HepG2 (cell line): ENCODE measurements around the gene CSNK1D. TPM values are rescaled to one million over a fixed set of nuclear protein-coding genes. Genes with fewer than 3 reads are reported as not detected.

Source experiments
- HDAC2 ChIP-seq: sonication (generic); formaldehyde crosslinking; IDR thresholded peaks from 2 replicates; pipeline ENCODE4 v1.4.0; 2020; ENCODE audit warnings: missing genetic modification reagents
- IRF2 ChIP-seq: IDR thresholded peaks from 2 replicates; pipeline ENCODE4 v1.6.1; 2018; ENCODE audit warnings: missing genetic modification reagents, missing compliant biosample characterization
- NR2F1 ChIP-seq, 2 experiments: fragments of 450-650 bp in 1 of 2; formaldehyde crosslinking in 1 of 2; IDR thresholded peaks; 2 replicates each; pipeline versions ENCODE4 v1.5.0 to v1.6.1; 2016 to 2020; ENCODE audit warnings: mild to moderate bottlenecking in 1 of 2, missing compliant biosample characterization in 1 of 2, missing genetic modification reagents in 1 of 2, moderate library complexity in 1 of 2
- RBFOX2 ChIP-seq: fragments of 200-400 bp; formaldehyde crosslinking; IDR thresholded peaks from 2 replicates; pipeline ENCODE4 v1.6.1; 2017; ENCODE audit warnings: low read depth, mild to moderate bottlenecking, low read length
- SCMH1 ChIP-seq: sonication (generic); formaldehyde crosslinking; IDR thresholded peaks from 2 replicates; pipeline ENCODE4 v1.9.0; 2021; ENCODE audit warnings: missing genetic modification reagents, mild to moderate bottlenecking, borderline replicate concordance
- SOX5 ChIP-seq: IDR thresholded peaks from 2 replicates; pipeline ENCODE4 v1.6.1; 2016; ENCODE audit warnings: borderline replicate concordance
- UBTF ChIP-seq: sonication (generic); formaldehyde crosslinking; IDR thresholded peaks from 2 replicates; pipeline ENCODE4 v1.4.0; 2020; ENCODE audit warnings: mild to moderate bottlenecking, missing genetic modification reagents
- YEATS2 ChIP-seq: sonication (generic); formaldehyde crosslinking; IDR thresholded peaks from 2 replicates; pipeline ENCODE4 v1.4.0; 2020; ENCODE audit warnings: missing genetic modification reagents, borderline replicate concordance
- ZFAT ChIP-seq: sonication (generic); formaldehyde crosslinking; conservative IDR thresholded peaks from 2 replicates; pipeline ENCODE4 v1.8.1; 2023; ENCODE audit warnings: missing genetic modification reagents, inconsistent platforms
- ZNF383 ChIP-seq: sonication (generic); formaldehyde crosslinking; IDR thresholded peaks from 2 replicates; pipeline ENCODE4 v1.4.0; 2020; ENCODE audit warnings: missing genetic modification reagents, mild to moderate bottlenecking, borderline replicate concordance
- ZNF598 ChIP-seq: sonication (generic); formaldehyde crosslinking; IDR thresholded peaks from 2 replicates; pipeline ENCODE4 v1.5.1; 2020; ENCODE audit warnings: mild to moderate bottlenecking, missing genetic modification reagents, borderline replicate concordance
- ZNF670 ChIP-seq: sonication (generic); formaldehyde crosslinking; IDR thresholded peaks from 2 replicates; pipeline ENCODE4 v1.8.0; 2022; ENCODE audit warnings: mild to moderate bottlenecking, missing genetic modification reagents, borderline replicate concordance
- polyA plus RNA-seq, 8 experiments: library from polyadenylated mRNA; depleted of rRNA in 3 of 8; stranded (reverse) in 7 of 8; unstranded in 1 of 8; fragments of >200 nt; fragmentation: Illumina TruSeq in 4 of 8; extraction: Trizol in 4 of 8; gene quantifications; 2 replicates each; pipeline versions ENCODE4 v1.2.1 to v1.2.3, GENCODE V29; 2011 to 2016; ENCODE audit warnings: low read depth in 4 of 8, missing spikeins in 1 of 8, mixed read lengths in 1 of 8; ENCODE audit not compliant: insufficient read depth in 1 of 8
- total RNA-seq, 5 experiments: library from RNA; depleted of rRNA; stranded (reverse); fragments of >200 nt; fragmentation: Illumina TruSeq; extraction: Trizol; gene quantifications; 2 replicates each; pipeline ENCODE4 v1.2.3, GENCODE V29; 2016; ENCODE audit warnings: low read depth in 1 of 5
- TF ChIP-seq, protein P1 (sequence below): sonication (generic); formaldehyde crosslinking; IDR thresholded peaks from 2 replicates; pipeline ENCODE4 v1.9.0; 2021; ENCODE audit warnings: mild to moderate bottlenecking, missing genetic modification reagents

The CSNK1D gene
- total and polyA plus RNA-seq, 2 of the 13 experiments (the other 11 are each of a cell fraction or from before 2014, with no cell fraction given), result 31.5 to 128 TPM

DNA sequence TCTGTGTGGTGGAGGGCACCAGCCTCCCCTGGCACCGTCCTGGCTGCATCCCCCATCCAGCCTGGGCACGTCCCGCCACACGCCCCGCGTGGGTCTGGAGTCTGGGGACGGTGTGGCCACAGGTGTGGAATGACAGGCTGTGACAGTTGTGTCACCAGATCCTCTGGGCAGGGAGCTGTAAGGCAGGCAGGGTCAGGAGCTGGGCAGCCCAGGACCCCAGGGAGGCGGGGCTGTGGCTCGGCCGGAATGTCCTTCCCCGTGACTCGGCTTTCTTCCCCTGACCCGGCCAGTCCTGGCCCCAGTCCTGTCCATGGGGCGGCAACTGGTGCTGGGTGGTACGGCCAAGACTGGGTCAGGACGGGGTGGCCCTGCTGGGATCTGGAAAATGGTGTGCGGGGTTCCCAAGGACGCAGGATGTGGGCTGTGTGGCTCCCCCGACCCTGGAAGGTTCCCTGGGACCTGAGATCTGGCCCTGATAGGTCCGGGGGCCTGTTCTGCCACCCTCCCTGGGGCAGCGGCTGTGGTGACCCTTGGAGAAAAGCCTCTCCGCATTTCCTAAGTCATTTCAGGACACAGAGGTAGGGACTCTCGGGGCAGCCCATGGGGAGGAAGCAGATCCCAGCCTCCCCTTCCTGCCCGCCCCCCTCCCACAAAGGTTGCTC, 48.0 kb downstream of the CSNK1D start (continued):
- TF ChIP-seq, protein P1, sequence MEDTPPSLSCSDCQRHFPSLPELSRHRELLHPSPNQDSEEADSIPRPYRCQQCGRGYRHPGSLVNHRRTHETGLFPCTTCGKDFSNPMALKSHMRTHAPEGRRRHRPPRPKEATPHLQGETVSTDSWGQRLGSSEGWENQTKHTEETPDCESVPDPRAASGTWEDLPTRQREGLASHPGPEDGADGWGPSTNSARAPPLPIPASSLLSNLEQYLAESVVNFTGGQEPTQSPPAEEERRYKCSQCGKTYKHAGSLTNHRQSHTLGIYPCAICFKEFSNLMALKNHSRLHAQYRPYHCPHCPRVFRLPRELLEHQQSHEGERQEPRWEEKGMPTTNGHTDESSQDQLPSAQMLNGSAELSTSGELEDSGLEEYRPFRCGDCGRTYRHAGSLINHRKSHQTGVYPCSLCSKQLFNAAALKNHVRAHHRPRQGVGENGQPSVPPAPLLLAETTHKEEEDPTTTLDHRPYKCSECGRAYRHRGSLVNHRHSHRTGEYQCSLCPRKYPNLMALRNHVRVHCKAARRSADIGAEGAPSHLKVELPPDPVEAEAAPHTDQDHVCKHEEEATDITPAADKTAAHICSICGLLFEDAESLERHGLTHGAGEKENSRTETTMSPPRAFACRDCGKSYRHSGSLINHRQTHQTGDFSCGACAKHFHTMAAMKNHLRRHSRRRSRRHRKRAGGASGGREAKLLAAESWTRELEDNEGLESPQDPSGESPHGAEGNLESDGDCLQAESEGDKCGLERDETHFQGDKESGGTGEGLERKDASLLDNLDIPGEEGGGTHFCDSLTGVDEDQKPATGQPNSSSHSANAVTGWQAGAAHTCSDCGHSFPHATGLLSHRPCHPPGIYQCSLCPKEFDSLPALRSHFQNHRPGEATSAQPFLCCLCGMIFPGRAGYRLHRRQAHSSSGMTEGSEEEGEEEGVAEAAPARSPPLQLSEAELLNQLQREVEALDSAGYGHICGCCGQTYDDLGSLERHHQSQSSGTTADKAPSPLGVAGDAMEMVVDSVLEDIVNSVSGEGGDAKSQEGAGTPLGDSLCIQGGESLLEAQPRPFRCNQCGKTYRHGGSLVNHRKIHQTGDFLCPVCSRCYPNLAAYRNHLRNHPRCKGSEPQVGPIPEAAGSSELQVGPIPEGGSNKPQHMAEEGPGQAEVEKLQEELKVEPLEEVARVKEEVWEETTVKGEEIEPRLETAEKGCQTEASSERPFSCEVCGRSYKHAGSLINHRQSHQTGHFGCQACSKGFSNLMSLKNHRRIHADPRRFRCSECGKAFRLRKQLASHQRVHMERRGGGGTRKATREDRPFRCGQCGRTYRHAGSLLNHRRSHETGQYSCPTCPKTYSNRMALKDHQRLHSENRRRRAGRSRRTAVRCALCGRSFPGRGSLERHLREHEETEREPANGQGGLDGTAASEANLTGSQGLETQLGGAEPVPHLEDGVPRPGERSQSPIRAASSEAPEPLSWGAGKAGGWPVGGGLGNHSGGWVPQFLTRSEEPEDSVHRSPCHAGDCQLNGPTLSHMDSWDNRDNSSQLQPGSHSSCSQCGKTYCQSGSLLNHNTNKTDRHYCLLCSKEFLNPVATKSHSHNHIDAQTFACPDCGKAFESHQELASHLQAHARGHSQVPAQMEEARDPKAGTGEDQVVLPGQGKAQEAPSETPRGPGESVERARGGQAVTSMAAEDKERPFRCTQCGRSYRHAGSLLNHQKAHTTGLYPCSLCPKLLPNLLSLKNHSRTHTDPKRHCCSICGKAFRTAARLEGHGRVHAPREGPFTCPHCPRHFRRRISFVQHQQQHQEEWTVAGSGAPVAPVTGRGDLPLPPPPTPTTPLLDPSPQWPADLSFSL (CRISPR knock-in tag), result no peak
- TF ChIP-seq ZFAT (no peak), ZNF670 (CRISPR knock-in tag) (no peak), HDAC2 (CRISPR knock-in tag) (peak; percentile 61; the same call in 1 of the 2 replicates), ZNF383 (CRISPR knock-in tag) (no peak), RBFOX2 (peak; percentile 47; the same call in 1 of the 2 replicates), NR2F1 (CRISPR knock-in tag; IDR thresholded peaks at IDR 0.05) (0 out of 4 replicates have a peak, but pooled peaks of 1 of the 2 experiments have one; percentile 19), SCMH1 (CRISPR knock-in tag) (no peak), IRF2 (CRISPR knock-in tag) (0 out of 2 replicates have a peak, but pooled peaks have one; percentile 14), UBTF (peak; percentile 76), ZNF598 (CRISPR knock-in tag) (0 out of 2 replicates have a peak, but pooled peaks have one; percentile 20), YEATS2 (CRISPR knock-in tag) (no peak; the same call in 1 of the 2 replicates), SOX5 (CRISPR knock-in tag) (peak; percentile 22; the same call in 1 of the 2 replicates)
